Astrocyte of the cerebellum (primary cell): ENCODE data around the gene ECHDC3.

Experiments
- DNase-seq: peaks from one replicate; pipeline ENCODE4 v3.0.0-alpha.2; 2011; ENCODE audit warnings: low read depth
- H3K4me3 ChIP-seq: 2 replicates; pipeline ENCODE4 v1.5.1; 2011; ENCODE audit warnings: mild to moderate bottlenecking, low read depth, low read length, moderate library complexity
- CTCF ChIP-seq: IDR thresholded peaks from 2 replicates; pipeline ENCODE4 v1.5.1; 2012; ENCODE audit warnings: low read length, low read depth, moderate library complexity, mild to moderate bottlenecking; ENCODE audit errors: missing control alignments
- in situ Hi-C: cut with HindIII; loops from 2 replicates; pipeline ENCODE4 v1.10.0; 2017; ENCODE audit warnings: low sequenced_read_pairs

ECHDC3 gene

DNA sequence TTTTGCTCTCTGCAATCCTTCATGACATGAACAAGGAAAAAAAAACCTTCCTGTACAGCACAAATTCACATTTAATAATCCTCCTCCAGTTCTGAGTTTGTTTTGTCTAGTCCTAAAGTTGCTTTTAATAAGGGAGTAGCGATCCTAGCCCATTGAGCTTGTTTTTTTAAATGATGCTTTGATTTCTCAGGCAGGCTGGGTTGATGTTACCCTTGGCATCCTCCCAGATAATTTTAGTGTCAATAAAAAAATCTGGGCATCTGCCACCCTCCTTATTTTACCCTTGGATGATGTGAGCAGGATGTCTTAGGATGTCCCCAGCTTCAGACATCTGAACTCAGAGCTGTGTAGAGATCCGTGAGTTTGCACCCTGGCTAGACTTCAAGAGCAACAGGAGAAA, 47.1 kb downstream of the ECHDC3 start:
- no peak overlapping the region for H3K4me3 ChIP-seq
- no peak for DNase-seq
- in situ Hi-C loops = no loop called here
- TF ChIP-seq CTCF = no peak

DNA sequence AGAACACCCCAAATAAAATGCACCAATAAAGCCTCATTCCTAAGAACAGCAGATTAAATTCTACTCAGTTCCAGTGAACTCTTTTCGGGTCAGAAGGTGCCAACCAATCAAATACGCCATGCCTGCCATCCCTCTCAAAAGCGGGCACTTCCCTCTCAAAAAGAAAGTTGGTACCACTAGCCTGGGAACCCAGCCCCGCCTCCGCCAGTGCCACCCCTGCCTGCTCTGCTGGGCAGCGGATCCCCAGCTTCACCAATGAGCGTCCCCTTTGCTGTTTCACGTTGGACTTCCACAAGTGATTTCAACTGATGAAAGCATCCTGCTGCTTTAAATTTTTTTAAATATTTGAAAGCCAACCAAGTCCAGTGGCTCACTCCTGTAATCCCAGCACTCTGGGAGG, 47.8 kb downstream of the ECHDC3 start:
- DNase-seq = no peak
- H3K4me3 ChIP-seq = no peak overlapping the region
- no peak for TF ChIP-seq CTCF
- in situ Hi-C loops = no loop called here

GRCh38 chr10:11793762-11794479, 51.7 kb downstream of the ECHDC3 start:
- in situ Hi-C loops = no loop called here
- DNase-seq = no peak
- TF ChIP-seq CTCF = no peak
- H3K4me3 ChIP-seq = no peak overlapping the region

GRCh38 chr10:11794566-11794965, 52.4 kb downstream of the ECHDC3 start:
- in situ Hi-C loops = no loop called here
- no peak for DNase-seq
- no peak overlapping the region for H3K4me3 ChIP-seq
- TF ChIP-seq CTCF = no peak

DNA sequence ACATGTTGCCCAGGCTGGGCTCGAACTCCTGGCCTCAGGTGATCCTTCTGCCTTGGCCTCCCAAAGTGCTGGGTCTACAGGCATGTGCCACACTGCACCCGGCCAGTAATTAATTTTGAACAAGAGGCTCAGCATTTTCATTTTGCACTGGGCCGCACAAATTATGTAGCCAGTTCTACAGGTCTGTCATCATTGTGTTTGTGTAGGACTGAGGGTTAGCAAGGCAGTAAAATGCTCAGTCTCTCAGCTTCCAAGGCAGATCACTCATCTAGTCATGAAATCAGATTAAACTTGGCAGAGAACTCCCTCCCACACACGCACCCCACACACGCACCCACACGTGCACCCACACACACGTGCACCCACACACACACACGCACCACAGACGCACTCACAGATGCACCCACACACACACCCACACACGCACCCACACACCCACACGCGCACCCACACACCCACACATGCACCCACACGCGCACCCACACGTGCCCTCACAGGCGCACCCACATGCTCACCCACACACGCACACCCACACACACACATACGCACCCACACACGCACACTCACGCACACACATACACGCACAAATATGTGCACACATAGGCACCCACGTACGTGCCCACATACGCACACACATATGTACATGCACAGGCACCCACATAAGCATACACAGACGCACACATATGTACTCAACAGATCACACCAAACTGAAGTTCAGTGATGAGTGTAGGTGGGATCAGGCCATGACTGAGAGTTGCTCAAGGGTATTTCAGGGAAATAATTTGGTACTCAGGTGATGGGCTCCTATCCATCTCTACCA, 53.1 kb downstream of the ECHDC3 start:
- no peak overlapping the region for H3K4me3 ChIP-seq
- TF ChIP-seq CTCF = no peak
- no peak for DNase-seq
- in situ Hi-C loops = no loop called here

GRCh38 chr10:11796474-11796873, 54.3 kb downstream of the ECHDC3 start:
- no peak overlapping the region for H3K4me3 ChIP-seq
- no peak for TF ChIP-seq CTCF
- no peak for DNase-seq
- in situ Hi-C loops = no loop called here
